Measurements from ENCODE around the gene C1QTNF9B.
A peak's percentile ranks its signal among the peaks of the same experiment; 100 is the strongest.

Gene C1QTNF9B

DNA sequence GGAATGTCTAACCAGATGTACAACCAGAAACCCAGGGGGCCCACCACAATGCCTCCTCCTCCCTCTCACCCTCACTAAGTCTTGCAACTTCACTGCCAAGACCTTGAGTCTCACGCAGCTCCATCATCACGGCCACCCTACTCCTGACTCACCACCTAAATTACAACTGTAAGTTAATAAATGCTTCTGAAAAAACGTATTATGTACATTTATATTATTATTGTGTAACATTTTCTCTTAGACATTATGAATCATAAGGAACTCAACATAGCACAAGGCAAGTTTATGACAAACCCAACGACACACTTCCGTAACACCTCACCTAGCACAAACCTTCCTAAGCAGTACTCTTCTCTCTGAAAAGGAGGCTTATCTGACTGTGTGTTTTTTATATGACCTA, 28.8 kb downstream of the C1QTNF9B start:
- peak; percentile 66 for DNase-seq (ENCODE audit: low read depth, low spot score)
- TF ChIP-seq, protein P1, sequence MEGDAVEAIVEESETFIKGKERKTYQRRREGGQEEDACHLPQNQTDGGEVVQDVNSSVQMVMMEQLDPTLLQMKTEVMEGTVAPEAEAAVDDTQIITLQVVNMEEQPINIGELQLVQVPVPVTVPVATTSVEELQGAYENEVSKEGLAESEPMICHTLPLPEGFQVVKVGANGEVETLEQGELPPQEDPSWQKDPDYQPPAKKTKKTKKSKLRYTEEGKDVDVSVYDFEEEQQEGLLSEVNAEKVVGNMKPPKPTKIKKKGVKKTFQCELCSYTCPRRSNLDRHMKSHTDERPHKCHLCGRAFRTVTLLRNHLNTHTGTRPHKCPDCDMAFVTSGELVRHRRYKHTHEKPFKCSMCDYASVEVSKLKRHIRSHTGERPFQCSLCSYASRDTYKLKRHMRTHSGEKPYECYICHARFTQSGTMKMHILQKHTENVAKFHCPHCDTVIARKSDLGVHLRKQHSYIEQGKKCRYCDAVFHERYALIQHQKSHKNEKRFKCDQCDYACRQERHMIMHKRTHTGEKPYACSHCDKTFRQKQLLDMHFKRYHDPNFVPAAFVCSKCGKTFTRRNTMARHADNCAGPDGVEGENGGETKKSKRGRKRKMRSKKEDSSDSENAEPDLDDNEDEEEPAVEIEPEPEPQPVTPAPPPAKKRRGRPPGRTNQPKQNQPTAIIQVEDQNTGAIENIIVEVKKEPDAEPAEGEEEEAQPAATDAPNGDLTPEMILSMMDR (IDR thresholded peaks at IDR 0.05; ENCODE audit: low read depth, low read length), result no peak
- in situ Hi-C loops (cut with HindIII; ENCODE audit: low sequenced_read_pairs), result no loop called here
- H3K4me3 ChIP-seq (ENCODE audit: low read depth, low read length), result no peak overlapping the region

DNA sequence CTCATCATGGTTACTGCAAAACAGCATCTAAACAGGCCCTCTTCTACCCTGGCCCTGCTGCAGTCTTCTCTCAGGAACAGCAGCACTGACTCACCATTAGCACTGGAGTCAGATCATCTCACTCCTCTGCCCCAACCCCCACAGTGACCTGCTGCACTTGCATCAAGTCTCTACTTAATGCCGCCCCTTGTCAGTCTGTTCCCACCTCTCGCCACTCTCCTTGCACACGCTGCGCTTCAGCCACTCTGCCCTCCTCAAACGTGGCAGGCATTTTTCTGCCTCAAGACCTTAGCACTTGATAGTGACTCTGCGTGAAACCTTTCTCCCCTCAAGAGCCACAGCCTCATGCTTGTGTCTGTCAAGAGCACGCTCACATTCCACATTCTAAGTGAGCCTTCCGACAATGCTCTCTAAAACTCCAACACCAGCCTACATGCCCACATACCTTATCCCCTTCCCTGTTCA, 30.2 kb downstream of the C1QTNF9B start:
- no peak overlapping the region for H3K4me3 ChIP-seq (ENCODE audit: low read depth, low read length)
- TF ChIP-seq, protein P1 (IDR thresholded peaks at IDR 0.05; ENCODE audit: low read depth, low read length), result no peak
- in situ Hi-C loops (cut with HindIII; ENCODE audit: low sequenced_read_pairs), result no loop called here
- peak; percentile 46 for DNase-seq (ENCODE audit: low read depth, low spot score)

DNA sequence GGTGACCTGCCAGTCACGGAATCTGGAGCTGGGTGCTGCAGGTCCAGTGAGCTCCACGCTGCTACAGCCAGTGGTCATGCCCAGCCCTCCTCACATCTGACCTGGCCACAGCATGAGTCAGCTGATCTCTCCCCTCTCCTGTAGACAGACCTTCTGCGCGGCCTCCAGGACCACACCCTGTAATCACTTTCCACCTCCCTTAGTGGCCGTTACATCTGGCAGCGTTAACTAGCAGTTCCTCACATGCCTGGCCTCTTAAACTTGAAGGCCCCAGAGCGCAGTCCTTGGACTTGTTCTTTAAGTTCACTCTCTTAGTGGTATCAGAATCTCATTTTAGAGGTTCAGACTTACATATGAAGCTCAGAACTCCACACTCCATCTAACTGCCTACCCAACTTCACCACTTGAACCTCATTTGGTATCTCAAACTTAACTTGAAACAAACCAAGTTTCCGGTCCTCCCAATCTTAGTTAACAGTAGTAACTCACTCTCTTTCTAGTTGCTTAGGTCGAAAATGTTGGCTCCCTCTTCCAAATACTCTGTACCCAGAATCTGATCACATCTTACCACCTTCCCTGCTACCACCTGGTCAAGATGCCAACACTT, 30.8 kb downstream of the C1QTNF9B start:
- in situ Hi-C loops (cut with HindIII; ENCODE audit: low sequenced_read_pairs), result no loop called here
- H3K4me3 ChIP-seq (ENCODE audit: low read depth, low read length), result no peak overlapping the region
- TF ChIP-seq, protein P1 (IDR thresholded peaks at IDR 0.05; ENCODE audit: low read depth, low read length), result no peak
- DNase-seq (ENCODE audit: low read depth, low spot score), result no peak

DNA sequence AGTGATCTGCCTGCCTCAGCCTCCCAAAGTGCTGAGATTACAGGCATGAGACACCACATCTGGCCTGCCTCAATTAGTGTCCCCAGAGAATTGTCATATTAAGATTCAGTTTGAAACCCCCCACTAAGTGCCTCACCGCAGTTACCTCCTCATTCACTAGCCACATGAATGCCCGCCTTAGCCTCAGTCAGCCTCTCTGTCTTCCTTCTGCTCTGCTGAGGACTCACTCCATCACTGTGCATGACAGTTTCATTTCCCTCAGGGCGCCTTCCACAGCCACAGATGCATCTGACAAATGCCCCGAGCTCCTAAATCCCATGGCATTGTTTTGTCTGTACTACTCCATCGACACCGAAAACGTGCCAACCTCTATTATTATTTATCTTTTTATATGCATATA, 31.4 kb downstream of the C1QTNF9B start:
- in situ Hi-C loops (cut with HindIII; ENCODE audit: low sequenced_read_pairs), result no loop called here
- no peak overlapping the region for H3K4me3 ChIP-seq (ENCODE audit: low read depth, low read length)
- TF ChIP-seq, protein P1 (IDR thresholded peaks at IDR 0.05; ENCODE audit: low read depth, low read length), result no peak
- DNase-seq (ENCODE audit: low read depth, low spot score), result no peak

DNA sequence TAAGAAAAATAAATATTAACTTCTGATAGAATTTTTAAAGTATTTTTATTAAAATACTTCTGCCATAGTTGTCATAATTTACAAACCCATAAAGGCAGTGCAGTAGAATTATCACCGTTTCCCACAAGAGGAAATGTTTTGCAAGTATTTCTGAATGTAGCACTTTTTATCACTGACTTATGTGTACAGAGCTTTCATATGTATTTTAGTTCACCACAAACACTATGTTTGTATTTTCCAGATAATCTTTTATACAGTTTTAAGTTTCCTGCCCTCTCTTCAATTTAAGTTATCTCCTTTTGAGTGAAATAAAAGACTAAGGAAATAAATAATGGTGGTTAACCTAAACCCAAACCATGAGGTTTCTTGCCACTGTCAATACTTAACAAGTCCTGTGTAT, 32.3 kb downstream of the C1QTNF9B start:
- TF ChIP-seq, protein P1 (IDR thresholded peaks at IDR 0.05; ENCODE audit: low read depth, low read length), result no peak
- in situ Hi-C loops (cut with HindIII; ENCODE audit: low sequenced_read_pairs), result no loop called here
- no peak overlapping the region for H3K4me3 ChIP-seq (ENCODE audit: low read depth, low read length)
- no peak for DNase-seq (ENCODE audit: low read depth, low spot score)

DNA sequence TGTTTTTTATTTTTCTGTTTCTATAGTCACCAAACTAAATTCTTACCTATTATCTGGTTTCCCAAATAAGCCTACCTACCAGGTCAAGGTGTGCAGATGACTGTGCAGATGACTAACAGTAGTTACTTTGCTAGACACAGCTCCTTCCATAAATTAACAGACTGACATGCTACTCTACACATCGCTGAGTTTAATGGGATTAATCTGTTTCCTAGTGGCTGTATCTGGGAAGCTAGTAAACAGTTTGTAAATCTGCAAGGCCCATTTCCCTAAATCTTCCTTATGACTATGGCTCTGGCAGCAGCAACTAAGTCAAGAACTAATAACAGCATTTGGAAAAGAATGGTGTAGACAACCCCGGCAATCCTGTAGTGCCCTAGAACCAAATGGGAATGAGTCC, 36.0 kb downstream of the C1QTNF9B start:
- TF ChIP-seq, protein P1 (IDR thresholded peaks at IDR 0.05; ENCODE audit: low read depth, low read length), result no peak
- H3K4me3 ChIP-seq (ENCODE audit: low read depth, low read length), result no peak overlapping the region
- no peak for DNase-seq (ENCODE audit: low read depth, low spot score)
- in situ Hi-C loops (cut with HindIII; ENCODE audit: low sequenced_read_pairs), result no loop called here
